A673 (cell line): ENCODE measurements around the gene PLEKHO2. TPM values are rescaled to one million over a fixed set of nuclear protein-coding genes. Genes with fewer than 3 reads are reported as not detected.

Source experiments
- BruUV-seq: library from RNA; stranded (reverse); fragments of 400-500 nt; replicated peaks from 2 replicates; lab custom pipeline; 2021; lab: Mats Ljungman, UMichigan
- CTCF ChIA-PET: fragments of 300-600 bp; sonication (Branson Sonifier 250); formaldehyde crosslinking; loops from one replicate; lab custom pipeline; 2022; ENCODE audit warnings: antibody characterized with exemption; lab: Charles Lee
- POLR2A ChIA-PET: fragments of 300-600 bp; sonication (Branson Sonifier 250); formaldehyde crosslinking; loops from one replicate; lab custom pipeline; 2022; ENCODE audit warnings: antibody characterized with exemption; ENCODE audit not compliant: low non-redundant PET; lab: Charles Lee
- DNase-seq: peaks from one replicate; pipeline ENCODE4 v3.0.0-alpha.2; 2015; ENCODE audit warnings: low spot score
- H3K27ac ChIP-seq: fragments of 200-600 bp; sonication (generic); 2 replicates; pipeline ENCODE4 v1.5.1; 2016; ENCODE audit warnings: mixed run types, low read depth, mild to moderate bottlenecking, mixed read lengths, antibody characterized with exemption, low read length; ENCODE audit not compliant: poor library complexity, severe bottlenecking
- H3K27me3 ChIP-seq: fragments of 200-600 bp; sonication (generic); replicated peaks from 2 replicates; pipeline ENCODE4 v1.6.1; 2017; ENCODE audit warnings: mixed run types, low read depth, mild to moderate bottlenecking, mixed read lengths, antibody characterized with exemption, low read length; ENCODE audit not compliant: insufficient read depth, poor library complexity
- H3K36me3 ChIP-seq: fragments of 200-600 bp; sonication (generic); 2 replicates; pipeline ENCODE4 v1.6.1; 2016; ENCODE audit warnings: mixed run types, mild to moderate bottlenecking, mixed read lengths, antibody characterized with exemption, low read length; ENCODE audit not compliant: insufficient read depth, poor library complexity, severe bottlenecking
- H3K4me1 ChIP-seq: fragments of 200-600 bp; sonication (generic); 2 replicates; pipeline ENCODE4 v1.6.1; 2017; ENCODE audit warnings: mixed run types, mild to moderate bottlenecking, mixed read lengths, antibody characterized with exemption, low read length; ENCODE audit not compliant: insufficient read depth, poor library complexity, severe bottlenecking
- H3K4me3 ChIP-seq: fragments of 200-600 bp; sonication (generic); 2 replicates; pipeline ENCODE4 v1.5.1; 2016; ENCODE audit warnings: low read depth, mixed run types, mild to moderate bottlenecking, mixed read lengths, low read length; ENCODE audit not compliant: poor library complexity, severe bottlenecking
- H3K9me3 ChIP-seq: fragments of 200-600 bp; sonication (generic); 2 replicates; pipeline ENCODE4 v1.6.1; 2016; ENCODE audit warnings: mixed run types, low read depth, mild to moderate bottlenecking, mixed read lengths, antibody characterized with exemption, low read length; ENCODE audit not compliant: poor library complexity, severe bottlenecking
- CTCF ChIP-seq: fragments of 300-800, 200-600 bp; sonication (generic); conservative IDR thresholded peaks from 2 replicates; pipeline ENCODE4 v1.5.1; 2017; ENCODE audit warnings: low read depth, mild to moderate bottlenecking, antibody characterized with exemption, low read length, moderate library complexity, mixed read lengths
- EZH2 ChIP-seq: fragments of 200-600 bp; sonication (generic); IDR thresholded peaks from 2 replicates; pipeline ENCODE4 v1.6.1; 2017; ENCODE audit warnings: borderline replicate concordance, low read depth, mild to moderate bottlenecking, mixed read lengths, antibody characterized with exemption, low read length; ENCODE audit not compliant: poor library complexity, severe bottlenecking
- intact Hi-C: fragments of 100-400 bp; cut with micrococcal nuclease; formaldehyde crosslinking; loops from one replicate; pipeline ENCODE4 v1.10.0; 2022; ENCODE audit not compliant: unreplicated experiment
- total RNA-seq: library from RNA; stranded (reverse); gene quantifications from 2 replicates; pipeline ENCODE4 v1.2.3, GENCODE V29; 2021

Gene PLEKHO2
- total RNA-seq, 1 experiment from 2014 or later: 8.9 TPM

GRCh38 chr15:64883997-64884511 lies 42.3 kb downstream of the PLEKHO2 start:
- TF ChIP-seq EZH2 (no peak), CTCF (no peak)
- peak; percentile 56 for DNase-seq
- no peaks in the 10 kb centered on the region for H3K27me3 ChIP-seq
- intact Hi-C loops: no loop called here
- CTCF ChIA-PET: no interaction called here
- no peaks in the 10 kb centered on the region for H3K9me3 ChIP-seq
- POLR2A ChIA-PET: no interaction called here
- no peaks in the 10 kb centered on the region for H3K36me3 ChIP-seq
- H3K27ac ChIP-seq: no peak overlapping the region
- no TSS peak for BruUV-seq
- peaks cover 25% of the 10 kb centered on the region for H3K4me1 ChIP-seq
- no peak overlapping the region for H3K4me3 ChIP-seq

GRCh38 chr15:64884679-64885078 lies 43.0 kb downstream of the PLEKHO2 start:
- TF ChIP-seq EZH2 (no peak), CTCF (no peak)
- H3K36me3 ChIP-seq: no peaks in the 10 kb centered on the region
- peaks cover 25% of the 10 kb centered on the region for H3K4me1 ChIP-seq
- no peak overlapping the region for H3K27ac ChIP-seq
- H3K27me3 ChIP-seq: no peaks in the 10 kb centered on the region
- H3K9me3 ChIP-seq: no peaks in the 10 kb centered on the region
- no TSS peak for BruUV-seq
- no peak for DNase-seq
- ChIA-PET POLR2A (no interaction called here), CTCF (no interaction called here)
- no peak overlapping the region for H3K4me3 ChIP-seq
- intact Hi-C loops: no loop called here

- CTCF ChIA-PET: no interaction called here
These were observed 46.6 kb downstream of the PLEKHO2 start for GRCh38 chr15:64888336-64888735.

More at GRCh38 chr15:64888336-64888735, 46.6 kb downstream of the PLEKHO2 start:
- intact Hi-C loops: no loop called here
- Histone ChIP-seq H3K9me3 (no peaks in the 10 kb centered on the region), H3K27me3 (no peaks in the 10 kb centered on the region), H3K4me1 (peaks cover 26% of the 10 kb centered on the region), H3K36me3 (no peaks in the 10 kb centered on the region), H3K27ac (no peak overlapping the region), H3K4me3 (no peak overlapping the region)
- no TSS peak for BruUV-seq
- POLR2A ChIA-PET: no interaction called here
- TF ChIP-seq EZH2 (no peak), CTCF (no peak)
- no peak for DNase-seq
